T-helper 17 cell (primary cell): ENCODE results near the gene LRRN3. TPM values are rescaled to one million over a fixed set of nuclear protein-coding genes. Genes with fewer than 3 reads are reported as not detected.

Experiments used
- ATAC-seq: fragments of 150-1000 bp; cut with Tn5 transposase; 2 replicates; pipeline ENCODE4 v1.10.0; 2021; ENCODE audit warnings: mild to moderate bottlenecking, moderate library complexity
- DNase-seq, 3 donors: peaks; one replicate each; pipeline versions ENCODE4 v3.0.0 to v3.0.0-alpha.2; 2020 to 2021
- H3K9me3 ChIP-seq: one replicate; pipeline ENCODE4 v1.7.0; 2013; ENCODE audit warnings: low read length, mild to moderate bottlenecking; ENCODE audit not compliant: control insufficient read depth, poor library complexity, severe bottlenecking
- H3K27ac Mint-ChIP-seq: one replicate; pipeline ENCODE4 v1.8.0; 2022; ENCODE audit warnings: mild to moderate bottlenecking, moderate library complexity, mixed read lengths
- H3K27me3 Mint-ChIP-seq: one replicate; pipeline ENCODE4 v1.8.0; 2022; ENCODE audit warnings: mixed read lengths
- H3K36me3 Mint-ChIP-seq: one replicate; pipeline ENCODE4 v1.8.0; 2022; ENCODE audit warnings: low read depth, mixed read lengths
- H3K4me1 Mint-ChIP-seq: one replicate; pipeline ENCODE4 v1.8.0; 2022; ENCODE audit warnings: mild to moderate bottlenecking, mixed read lengths
- H3K4me3 Mint-ChIP-seq: one replicate; pipeline ENCODE4 v1.8.0; 2022; ENCODE audit warnings: mild to moderate bottlenecking, moderate library complexity, mixed read lengths
- total RNA-seq, 4 donors: library from RNA in 2 of 4; stranded (reverse) in 2 of 4; gene quantifications; one replicate each; pipeline ENCODE4 v1.2.3 and lab custom pipeline; 2022 to 2026

LRRN3 gene
- total RNA-seq, 2 donors from 2014 or later: 1.9 to 16.0 TPM

- H3K9me3 ChIP-seq: no peaks in the 10 kb centered on the region
- Mint-ChIP-seq H3K36me3 (no peaks in the 10 kb centered on the region), H3K27me3 (no peaks in the 10 kb centered on the region), H3K4me3 (no peak overlapping the region), H3K4me1 (peaks cover 4% of the 10 kb centered on the region), H3K27ac (no peak overlapping the region)
- ATAC-seq: no peak
- no peak for DNase-seq
Observed at GRCh38 chr7:111132833-111133232, 41.9 kb downstream of the LRRN3 start.

GRCh38 chr7:111137296-111138192 lies 46.6 kb downstream of the LRRN3 start:
- peak; percentile 79 for ATAC-seq
- H3K27ac Mint-ChIP-seq: peak overlapping the region; percentile 93
- H3K36me3 Mint-ChIP-seq: peaks cover 2% of the 10 kb centered on the region
- no peaks in the 10 kb centered on the region for H3K27me3 Mint-ChIP-seq
- no peaks in the 10 kb centered on the region for H3K9me3 ChIP-seq
- peak overlapping the region; percentile 59 for H3K4me3 Mint-ChIP-seq
- H3K4me1 Mint-ChIP-seq: peaks cover 18% of the 10 kb centered on the region
- peak in 2 of 3 donors; percentile 4 to 9 for DNase-seq

GRCh38 chr7:111138193-111138569 lies 47.3 kb downstream of the LRRN3 start:
- H3K4me3 Mint-ChIP-seq: peak overlapping the region; percentile 59
- ATAC-seq: peak; percentile 92

DNA sequence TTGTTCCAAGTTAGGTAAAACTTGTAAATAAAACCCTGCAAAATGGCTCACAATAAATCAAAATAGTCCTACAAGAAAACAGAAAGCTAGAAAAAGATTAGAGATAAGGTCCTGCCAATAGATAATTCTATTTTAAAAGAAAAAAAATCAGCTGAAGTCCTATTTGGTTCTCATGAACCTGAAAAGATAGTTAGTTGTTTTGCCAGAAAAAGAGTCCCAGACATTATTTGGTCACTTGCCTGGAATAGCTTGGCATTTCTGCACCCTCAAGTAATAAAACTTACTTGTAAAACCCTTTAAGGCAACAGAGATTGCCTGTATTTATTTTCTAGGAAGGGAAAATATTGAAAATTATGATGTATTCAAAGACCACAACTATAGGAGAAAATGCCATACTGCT lies 47.7 kb downstream of the LRRN3 start:
- DNase-seq (no peak), ATAC-seq (no peak)
- no peaks in the 10 kb centered on the region for H3K9me3 ChIP-seq
- Mint-ChIP-seq H3K27ac (peak overlapping the region; percentile 93), H3K36me3 (peaks cover 2% of the 10 kb centered on the region), H3K4me1 (peaks cover 18% of the 10 kb centered on the region), H3K27me3 (no peaks in the 10 kb centered on the region), H3K4me3 (peak overlapping the region; percentile 59)

More at GRCh38 chr7:111138193-111138569, 47.3 kb downstream of the LRRN3 start:
- H3K9me3 ChIP-seq: no peaks in the 10 kb centered on the region
- Mint-ChIP-seq H3K4me1 (peaks cover 18% of the 10 kb centered on the region), H3K36me3 (peaks cover 2% of the 10 kb centered on the region), H3K27ac (peak overlapping the region; percentile 93), H3K27me3 (no peaks in the 10 kb centered on the region)
- DNase-seq: peak; percentile 14 to 30 (median 29)

GRCh38 chr7:111140091-111140865 lies 49.4 kb downstream of the LRRN3 start:
- H3K4me3 Mint-ChIP-seq: no peak overlapping the region
- peak overlapping the region; percentile 93 for H3K27ac Mint-ChIP-seq
- no peaks in the 10 kb centered on the region for H3K27me3 Mint-ChIP-seq
- DNase-seq (no peak), ATAC-seq (no peak)
- H3K9me3 ChIP-seq: no peaks in the 10 kb centered on the region
- peaks cover 2% of the 10 kb centered on the region for H3K36me3 Mint-ChIP-seq
- peaks cover 18% of the 10 kb centered on the region for H3K4me1 Mint-ChIP-seq

GRCh38 chr7:111145472-111145871 lies 54.5 kb downstream of the LRRN3 start:
- Mint-ChIP-seq H3K27ac (no peak overlapping the region), H3K27me3 (no peaks in the 10 kb centered on the region), H3K36me3 (no peaks in the 10 kb centered on the region), H3K4me1 (no peaks in the 10 kb centered on the region), H3K4me3 (no peak overlapping the region)
- ATAC-seq (no peak), DNase-seq (no peak)
- H3K9me3 ChIP-seq: no peaks in the 10 kb centered on the region

DNA sequence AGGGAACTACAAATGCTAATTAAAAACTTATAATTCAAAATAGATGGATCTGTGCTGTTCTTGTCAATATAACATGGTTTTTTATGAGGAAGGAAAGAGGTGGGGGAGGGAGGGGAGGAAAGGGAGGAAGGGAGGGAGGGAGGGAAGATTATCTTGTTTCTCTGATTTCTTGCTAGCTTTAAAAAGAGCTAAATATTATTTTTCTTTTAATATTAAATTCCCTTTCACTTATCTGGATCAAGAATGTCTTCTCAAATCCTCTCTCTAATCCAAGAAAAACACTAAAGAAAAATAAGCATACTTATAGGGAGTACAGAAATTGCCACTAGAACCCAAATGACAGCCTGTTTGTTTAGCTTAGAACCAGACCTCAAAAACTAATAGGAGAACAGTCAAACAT lies 55.2 kb downstream of the LRRN3 start:
- no peaks in the 10 kb centered on the region for H3K27me3 Mint-ChIP-seq
- H3K4me1 Mint-ChIP-seq: no peaks in the 10 kb centered on the region
- H3K36me3 Mint-ChIP-seq: peaks cover under 1% of the 10 kb centered on the region
- ATAC-seq: no peak
- peak overlapping the region; percentile 6 for H3K27ac Mint-ChIP-seq
- DNase-seq: no peak
- H3K9me3 ChIP-seq: no peaks in the 10 kb centered on the region
- no peak overlapping the region for H3K4me3 Mint-ChIP-seq

DNA sequence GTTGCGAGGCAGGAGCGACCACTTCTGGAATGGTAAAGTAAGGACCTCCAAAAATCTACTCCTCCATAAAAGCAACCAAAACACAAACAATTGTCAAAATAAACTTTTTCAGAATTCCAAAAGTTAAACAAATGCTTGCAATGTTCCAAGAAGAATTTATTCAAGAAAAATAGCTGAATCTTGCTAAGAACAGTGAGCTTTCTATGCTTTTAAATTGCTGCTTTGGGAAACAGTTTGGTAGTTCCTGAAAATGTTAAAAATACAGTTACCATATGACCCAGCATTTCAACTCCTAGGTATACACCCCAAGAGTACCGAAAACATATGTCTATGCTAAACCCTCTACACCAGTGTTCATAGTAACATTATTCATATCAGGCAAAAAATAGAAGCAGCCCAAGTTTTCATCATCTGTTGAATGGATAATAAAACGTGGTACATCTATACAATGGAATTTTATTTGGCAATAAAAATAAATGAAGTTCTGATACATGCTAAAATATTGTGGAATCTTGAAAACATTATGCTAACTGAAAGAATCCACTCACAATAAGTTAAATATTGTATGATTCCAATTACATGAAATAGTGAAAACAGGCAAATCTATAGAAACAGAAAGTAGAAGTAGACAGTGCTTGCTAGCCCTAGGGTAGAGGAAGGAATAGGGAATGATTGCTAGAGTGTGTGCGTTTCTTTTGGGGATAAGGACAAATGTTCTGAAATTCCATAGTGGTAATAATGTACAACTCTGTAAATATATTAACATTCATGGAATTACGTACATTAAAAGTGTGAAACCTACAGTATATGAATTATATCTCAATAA lies 57.0 kb downstream of the LRRN3 start:
- no peaks in the 10 kb centered on the region for H3K4me1 Mint-ChIP-seq
- H3K9me3 ChIP-seq: no peaks in the 10 kb centered on the region
- peaks cover 2% of the 10 kb centered on the region for H3K36me3 Mint-ChIP-seq
- H3K27ac Mint-ChIP-seq: no peak overlapping the region
- no peak for ATAC-seq
- DNase-seq: no peak
- no peak overlapping the region for H3K4me3 Mint-ChIP-seq
- H3K27me3 Mint-ChIP-seq: no peaks in the 10 kb centered on the region

DNA sequence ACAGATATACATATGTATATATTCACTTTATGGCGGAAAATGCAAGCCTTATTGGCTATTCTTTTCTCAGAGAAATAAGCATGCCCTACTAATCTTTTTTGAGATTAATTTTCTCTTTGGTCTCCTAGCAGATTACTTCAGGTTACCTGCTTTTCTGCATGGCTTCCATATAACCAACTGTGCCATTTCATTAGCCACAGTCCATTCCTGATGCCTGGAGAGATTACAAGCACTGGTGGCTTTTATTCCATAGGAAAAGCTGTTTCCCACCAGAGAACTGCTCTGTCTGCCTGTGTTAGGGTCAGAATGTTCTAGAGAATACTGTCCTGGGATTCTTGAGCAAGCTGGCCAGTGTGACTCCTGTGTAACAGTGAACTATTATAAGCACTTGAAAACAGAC lies 59.8 kb downstream of the LRRN3 start:
- no peak for ATAC-seq
- no peaks in the 10 kb centered on the region for H3K27me3 Mint-ChIP-seq
- peaks cover 2% of the 10 kb centered on the region for H3K36me3 Mint-ChIP-seq
- H3K4me1 Mint-ChIP-seq: no peaks in the 10 kb centered on the region
- no peaks in the 10 kb centered on the region for H3K9me3 ChIP-seq
- H3K4me3 Mint-ChIP-seq: no peak overlapping the region
- DNase-seq: no peak
- no peak overlapping the region for H3K27ac Mint-ChIP-seq

DNA sequence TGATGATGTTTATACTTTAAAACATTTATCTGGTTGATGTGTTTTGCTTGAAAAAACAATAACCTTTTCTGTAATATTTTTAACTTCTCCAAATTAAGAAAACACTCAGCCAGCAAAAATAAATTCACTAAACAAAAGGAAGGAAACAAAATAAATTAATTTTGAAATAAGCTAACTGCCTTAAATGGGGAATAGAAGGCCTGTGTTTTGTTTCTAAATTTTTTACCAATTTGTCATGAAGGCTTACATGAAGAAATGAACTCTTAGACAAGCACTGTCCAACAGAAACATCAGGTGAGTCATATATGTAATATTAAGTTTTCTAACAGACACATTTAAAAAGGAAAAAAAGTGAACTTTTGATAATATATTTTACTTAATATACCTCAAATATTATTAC lies 68.5 kb downstream of the LRRN3 start:
- H3K27me3 Mint-ChIP-seq: no peaks in the 10 kb centered on the region
- H3K4me1 Mint-ChIP-seq: peaks cover 5% of the 10 kb centered on the region
- H3K36me3 Mint-ChIP-seq: no peaks in the 10 kb centered on the region
- H3K9me3 ChIP-seq: no peaks in the 10 kb centered on the region
- ATAC-seq (no peak), DNase-seq (no peak)
- no peak overlapping the region for H3K27ac Mint-ChIP-seq
- no peak overlapping the region for H3K4me3 Mint-ChIP-seq

GRCh38 chr7:111160297-111160696 lies 69.4 kb downstream of the LRRN3 start:
- H3K27ac Mint-ChIP-seq: no peak overlapping the region
- no peak for DNase-seq
- no peaks in the 10 kb centered on the region for H3K36me3 Mint-ChIP-seq
- no peak for ATAC-seq
- peaks cover 5% of the 10 kb centered on the region for H3K4me1 Mint-ChIP-seq
- no peaks in the 10 kb centered on the region for H3K9me3 ChIP-seq
- no peaks in the 10 kb centered on the region for H3K27me3 Mint-ChIP-seq
- H3K4me3 Mint-ChIP-seq: no peak overlapping the region

GRCh38 chr7:111162692-111163091 lies 71.8 kb downstream of the LRRN3 start:
- no peaks in the 10 kb centered on the region for H3K36me3 Mint-ChIP-seq
- no peak for ATAC-seq

GRCh38 chr7:111164442-111164841 lies 73.5 kb downstream of the LRRN3 start:
- DNase-seq (no peak), ATAC-seq (no peak)
- H3K27ac Mint-ChIP-seq: no peak overlapping the region
- H3K27me3 Mint-ChIP-seq: no peaks in the 10 kb centered on the region
- no peaks in the 10 kb centered on the region for H3K4me1 Mint-ChIP-seq
- H3K9me3 ChIP-seq: no peaks in the 10 kb centered on the region
- no peaks in the 10 kb centered on the region for H3K36me3 Mint-ChIP-seq
- H3K4me3 Mint-ChIP-seq: no peak overlapping the region

More at GRCh38 chr7:111162692-111163091, 71.8 kb downstream of the LRRN3 start:
- no peaks in the 10 kb centered on the region for H3K9me3 ChIP-seq
- no peak overlapping the region for H3K27ac Mint-ChIP-seq
- no peak for DNase-seq
- H3K27me3 Mint-ChIP-seq: no peaks in the 10 kb centered on the region
- no peak overlapping the region for H3K4me3 Mint-ChIP-seq
- no peaks in the 10 kb centered on the region for H3K4me1 Mint-ChIP-seq
